Suprapubic skin (tissue), 4 donors: ENCODE results near the gene BUB3.

Source experiments
- EP300 ChIP-seq: sonication (generic); formaldehyde crosslinking; IDR thresholded peaks from one replicate; pipeline ENCODE4 v1.6.1; 2017; ENCODE audit warnings: antibody characterized with exemption
- POLR2A ChIP-seq, 2 donors: fragments of 450-650 bp; IDR thresholded peaks; one replicate each; pipeline ENCODE4 v1.6.1; 2017; ENCODE audit warnings: antibody characterized with exemption in 2 of 2, mild to moderate bottlenecking in 2 of 2, moderate library complexity in 2 of 2
- POLR2AphosphoS5 ChIP-seq, 3 donors: sonication (generic); formaldehyde crosslinking; IDR thresholded peaks; one replicate each; pipeline ENCODE4 v1.6.1; 2017; ENCODE audit warnings: antibody characterized with exemption in 3 of 3
- TF ChIP-seq, protein P1 (sequence below), 2 donors: fragments of 200-600 bp in 1 of 2; fragments of 450-650 bp in 1 of 2; sonication (generic) in 1 of 2; IDR thresholded peaks; one replicate each; pipeline ENCODE4 v1.5.1; 2016 to 2019; ENCODE audit warnings: antibody characterized with exemption in 2 of 2, mild to moderate bottlenecking in 1 of 2, moderate library complexity in 1 of 2

DNA sequence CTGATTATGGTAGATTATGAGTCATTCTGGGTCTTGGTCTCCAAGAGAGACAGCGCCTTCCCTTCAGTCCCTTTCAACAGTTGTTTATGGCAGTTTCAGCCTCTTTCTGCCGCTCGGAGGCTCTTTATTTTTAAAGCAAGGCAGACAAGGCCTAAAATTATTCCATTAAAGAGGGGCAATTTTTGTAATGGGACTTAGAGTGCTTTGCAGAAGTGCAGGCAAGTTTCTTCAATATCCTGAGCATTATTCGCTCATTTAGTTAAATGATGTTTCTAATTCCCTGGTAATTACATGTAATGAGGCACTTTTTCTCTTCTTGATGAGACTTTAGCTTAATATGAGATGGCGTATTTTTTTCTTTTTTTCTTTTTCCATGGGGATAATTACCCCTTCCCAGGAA, 33.6 kb downstream of the BUB3 start:
- TF ChIP-seq, protein P1, sequence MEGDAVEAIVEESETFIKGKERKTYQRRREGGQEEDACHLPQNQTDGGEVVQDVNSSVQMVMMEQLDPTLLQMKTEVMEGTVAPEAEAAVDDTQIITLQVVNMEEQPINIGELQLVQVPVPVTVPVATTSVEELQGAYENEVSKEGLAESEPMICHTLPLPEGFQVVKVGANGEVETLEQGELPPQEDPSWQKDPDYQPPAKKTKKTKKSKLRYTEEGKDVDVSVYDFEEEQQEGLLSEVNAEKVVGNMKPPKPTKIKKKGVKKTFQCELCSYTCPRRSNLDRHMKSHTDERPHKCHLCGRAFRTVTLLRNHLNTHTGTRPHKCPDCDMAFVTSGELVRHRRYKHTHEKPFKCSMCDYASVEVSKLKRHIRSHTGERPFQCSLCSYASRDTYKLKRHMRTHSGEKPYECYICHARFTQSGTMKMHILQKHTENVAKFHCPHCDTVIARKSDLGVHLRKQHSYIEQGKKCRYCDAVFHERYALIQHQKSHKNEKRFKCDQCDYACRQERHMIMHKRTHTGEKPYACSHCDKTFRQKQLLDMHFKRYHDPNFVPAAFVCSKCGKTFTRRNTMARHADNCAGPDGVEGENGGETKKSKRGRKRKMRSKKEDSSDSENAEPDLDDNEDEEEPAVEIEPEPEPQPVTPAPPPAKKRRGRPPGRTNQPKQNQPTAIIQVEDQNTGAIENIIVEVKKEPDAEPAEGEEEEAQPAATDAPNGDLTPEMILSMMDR (IDR thresholded peaks at IDR 0.05): no peak
- TF ChIP-seq POLR2A (IDR thresholded peaks at IDR 0.05) (no peak), POLR2AphosphoS5 (IDR thresholded peaks at IDR 0.05) (no peak), EP300 (no peak)
